Smooth muscle cell (in vitro differentiated cells): Measurements from ENCODE around the gene NKAIN2. TPM values are rescaled to one million over a fixed set of nuclear protein-coding genes. Genes with fewer than 3 reads are reported as not detected.

Source experiments
- DNase-seq: peaks from one replicate; lab custom pipeline; 2025; ENCODE audit not compliant: unreplicated experiment; lab: John Stamatoyannopoulos, UW
- H2AFZ ChIP-seq: fragments of 200-600 bp; sonication (generic); 2 replicates; pipeline ENCODE4 v1.6.0; 2016; ENCODE audit warnings: antibody characterized with exemption, low read depth, mild to moderate bottlenecking
- H3F3A ChIP-seq: fragments of 200-600 bp; sonication (generic); 2 replicates; pipeline ENCODE4 v1.6.0; 2017; ENCODE audit warnings: antibody characterized with exemption, low read depth
- H3K27ac ChIP-seq: fragments of 200-600 bp; sonication (generic); 2 replicates; pipeline ENCODE4 v1.5.1; 2016; ENCODE audit warnings: low read depth, mild to moderate bottlenecking
- H3K27me3 ChIP-seq: fragments of 200-600 bp; sonication (generic); 2 replicates; pipeline ENCODE4 v1.6.1; 2016; ENCODE audit warnings: low read depth, mild to moderate bottlenecking
- H3K36me3 ChIP-seq: fragments of 200-600 bp; sonication (generic); 2 replicates; pipeline ENCODE4 v1.5.1; 2016; ENCODE audit warnings: low read depth
- H3K4me1 ChIP-seq: fragments of 200-600 bp; sonication (generic); 2 replicates; pipeline ENCODE4 v1.5.1; 2016; ENCODE audit warnings: low read depth
- H3K4me2 ChIP-seq: fragments of 200-600 bp; sonication (generic); 2 replicates; pipeline ENCODE4 v1.6.0; 2016; ENCODE audit warnings: mild to moderate bottlenecking
- H3K4me3 ChIP-seq: fragments of 200-600 bp; sonication (generic); 2 replicates; pipeline ENCODE4 v1.5.1; 2016; ENCODE audit warnings: mild to moderate bottlenecking
- H3K79me2 ChIP-seq: fragments of 200-600 bp; sonication (generic); 2 replicates; pipeline ENCODE4 v1.6.0; 2016; ENCODE audit warnings: low read depth, mild to moderate bottlenecking
- H3K9ac ChIP-seq: fragments of 200-600 bp; sonication (generic); 2 replicates; pipeline ENCODE4 v1.6.0; 2016; ENCODE audit warnings: low read depth
- H3K9me3 ChIP-seq: fragments of 200-600 bp; sonication (generic); replicated peaks from 2 replicates; pipeline ENCODE4 v1.5.1; 2016; ENCODE audit warnings: low read depth
- H4K20me1 ChIP-seq: fragments of 200-600 bp; sonication (generic); 2 replicates; pipeline ENCODE4 v1.6.0; 2016; ENCODE audit warnings: low read depth
- CTCF ChIP-seq: fragments of 200-600 bp; sonication (generic); IDR thresholded peaks from 2 replicates; pipeline ENCODE4 v1.5.1; 2017; ENCODE audit warnings: borderline replicate concordance, mild to moderate bottlenecking, antibody characterized with exemption; ENCODE audit not compliant: insufficient read depth, poor library complexity, severe bottlenecking
- WGBS: methylation state at CpG from one replicate; pipeline ENCODE4 v1.1.7; 2016; ENCODE audit warnings: low lambda C conversion rate; 5-methylcytosine and 5-hydroxymethylcytosine counted together
- polyA plus RNA-seq: library from polyadenylated mRNA; unstranded; fragments of >200 nt; fragmentation: Nextera tagmentation; extraction: Ambion mirVana; gene quantifications from 2 replicates; pipeline ENCODE4 v1.2.1, GENCODE V29; 2016
- total RNA-seq: library from RNA; depleted of rRNA; stranded (reverse); fragments of >200 nt; gene quantifications from 2 replicates; pipeline ENCODE4 v1.2.3, GENCODE V29; 2014

Gene NKAIN2
- total and polyA plus RNA-seq, 2 experiments from 2014 or later = 0.09 TPM; not detected in 1

- DNase-seq = no peak
- H3K9ac ChIP-seq = no peak overlapping the region
- H3K4me3 ChIP-seq = no peak overlapping the region
- no peaks in the 10 kb centered on the region for H3K9me3 ChIP-seq
- H4K20me1 ChIP-seq = no peaks in the 10 kb centered on the region
- TF ChIP-seq CTCF = no peak
- no peak overlapping the region for H2AFZ ChIP-seq
- no peaks in the 10 kb centered on the region for H3F3A ChIP-seq
- no peaks in the 10 kb centered on the region for H3K4me1 ChIP-seq
- H3K4me2 ChIP-seq = no peak overlapping the region
- no peaks in the 10 kb centered on the region for H3K36me3 ChIP-seq
- no peak overlapping the region for H3K27ac ChIP-seq
- H3K27me3 ChIP-seq = no peaks in the 10 kb centered on the region
- H3K79me2 ChIP-seq = no peaks in the 10 kb centered on the region
These were observed 1026.8 kb downstream of the NKAIN2 start for GRCh38 chr6:124830506-124830905.

- no peaks in the 10 kb centered on the region for H3K4me1 ChIP-seq
- H3K9me3 ChIP-seq = no peaks in the 10 kb centered on the region
- no peak overlapping the region for H3K4me3 ChIP-seq
- H3K27ac ChIP-seq = no peak overlapping the region
- no peak overlapping the region for H3K9ac ChIP-seq
- WGBS = 59% methylated on average over 1 of the region's 1 CpG
- no peaks in the 10 kb centered on the region for H3F3A ChIP-seq
- H3K4me2 ChIP-seq = no peak overlapping the region
- no peaks in the 10 kb centered on the region for H4K20me1 ChIP-seq
- no peaks in the 10 kb centered on the region for H3K27me3 ChIP-seq
- no peak overlapping the region for H2AFZ ChIP-seq
- DNase-seq = no peak
- no peaks in the 10 kb centered on the region for H3K79me2 ChIP-seq
- H3K36me3 ChIP-seq = no peaks in the 10 kb centered on the region
- TF ChIP-seq CTCF = peak; percentile 45
These were observed 1050.8 kb downstream of the NKAIN2 start for GRCh38 chr6:124854338-124854922.

- Histone ChIP-seq H2AFZ (no peak overlapping the region), H3K4me3 (no peak overlapping the region), H3K9me3 (no peaks in the 10 kb centered on the region), H4K20me1 (no peaks in the 10 kb centered on the region), H3K27ac (no peak overlapping the region), H3K4me2 (no peak overlapping the region), H3K79me2 (no peaks in the 10 kb centered on the region), H3K36me3 (no peaks in the 10 kb centered on the region), H3K4me1 (no peaks in the 10 kb centered on the region), H3K27me3 (no peaks in the 10 kb centered on the region), H3F3A (no peaks in the 10 kb centered on the region), H3K9ac (no peak overlapping the region)
- TF ChIP-seq CTCF = no peak
- no peak for DNase-seq
- WGBS = 75% methylated on average over 3 of the region's 3 CpGs
These were observed 1054.1 kb downstream of the NKAIN2 start for GRCh38 chr6:124857746-124858145.

- TF ChIP-seq CTCF = no peak
- H3F3A ChIP-seq = no peaks in the 10 kb centered on the region
- 58% methylated on average over 3 of the region's 3 CpGs for WGBS
- H3K36me3 ChIP-seq = no peaks in the 10 kb centered on the region
- no peaks in the 10 kb centered on the region for H3K79me2 ChIP-seq
- H3K27ac ChIP-seq = no peak overlapping the region
- H3K4me1 ChIP-seq = no peaks in the 10 kb centered on the region
- no peak overlapping the region for H3K9ac ChIP-seq
- H3K4me2 ChIP-seq = peak overlapping the region; percentile 32
- DNase-seq = no peak
- H4K20me1 ChIP-seq = no peaks in the 10 kb centered on the region
- H3K4me3 ChIP-seq = no peak overlapping the region
- no peak overlapping the region for H2AFZ ChIP-seq
- H3K9me3 ChIP-seq = no peaks in the 10 kb centered on the region
- H3K27me3 ChIP-seq = no peaks in the 10 kb centered on the region
These were observed 1054.9 kb downstream of the NKAIN2 start for GRCh38 chr6:124858564-124858963.
